GM12892 (cell line): ENCODE measurements around the gene STRBP.
A peak's percentile ranks its signal among the peaks of the same experiment; 100 is the strongest.
"Not testable (repeated sequence)": the region's sequence is repeated elsewhere in the genome, so short reads cannot be mapped to it uniquely, and the experiment has no call there.

Experiments
- DNase-seq: peaks from one replicate; pipeline ENCODE4 v3.0.0; 2011; ENCODE audit not compliant: insufficient read length
- FAIRE-seq: peaks from 2 replicates; lab custom pipeline; 2011; peaks lifted over from hg19 to GRCh38; lab: Jason Lieb, UNC
- POLR2A ChIP-seq: IDR thresholded peaks from 2 replicates; pipeline ENCODE4 v1.6.1; 2011; ENCODE audit warnings: low read depth, low read length, control low read depth
- POLR2AphosphoS5 ChIP-seq: IDR thresholded peaks from 2 replicates; pipeline ENCODE4 v1.6.1; 2011; ENCODE audit warnings: low read depth, low read length, control low read depth
- TAF1 ChIP-seq: IDR thresholded peaks from 2 replicates; pipeline ENCODE4 v1.6.1; 2011; ENCODE audit warnings: low read depth, mild to moderate bottlenecking, control low read depth, low read length, borderline replicate concordance

Gene STRBP

DNA sequence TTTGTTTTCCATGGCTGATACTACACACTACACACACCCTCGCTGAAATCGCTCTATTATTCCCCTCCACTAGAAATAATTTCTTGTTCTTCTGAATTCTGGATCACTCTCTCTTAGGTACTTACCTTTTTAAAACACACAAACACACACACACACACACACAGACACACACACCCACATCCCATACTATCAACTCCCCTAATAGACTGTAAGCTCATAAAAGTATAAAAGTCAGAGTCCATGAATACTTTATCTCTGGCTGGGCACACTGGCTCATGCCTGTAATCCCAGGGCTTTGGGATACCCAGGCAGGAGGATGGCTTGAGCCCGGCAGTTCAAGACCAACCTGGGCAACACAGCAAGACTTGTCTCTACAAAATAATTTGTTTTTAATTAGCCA lies 11.1 kb downstream of the STRBP start:
- no peak for DNase-seq

DNA sequence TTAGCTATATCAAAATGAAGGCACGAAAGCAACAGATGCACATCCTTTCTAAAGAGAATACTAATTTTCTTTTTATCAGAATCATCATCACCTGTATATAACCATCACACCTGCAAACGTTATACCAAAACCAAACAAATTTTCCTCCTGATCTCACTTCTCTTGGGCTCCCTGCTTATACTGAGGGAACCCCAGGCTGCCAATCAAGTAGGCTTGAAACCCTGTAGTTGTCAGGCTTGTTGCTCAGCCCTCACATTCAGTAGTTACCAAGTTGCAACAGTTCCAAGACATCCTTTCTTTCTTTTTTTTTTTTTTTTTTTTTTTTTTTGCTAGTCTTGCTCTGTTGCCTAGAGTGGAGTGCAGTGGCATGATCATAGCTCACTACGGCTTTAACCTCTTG lies 12.7 kb downstream of the STRBP start:
- TF ChIP-seq POLR2A (no peak), TAF1 (no peak), POLR2AphosphoS5 (no peak)
- no peak for FAIRE-seq
- DNase-seq, result no peak

More for the DNA sequence above, 11.1 kb downstream of the STRBP start:
- TF ChIP-seq POLR2A, result no peak
- TF ChIP-seq POLR2AphosphoS5, result no peak
- no peak for TF ChIP-seq TAF1
- FAIRE-seq, result no peak

DNA sequence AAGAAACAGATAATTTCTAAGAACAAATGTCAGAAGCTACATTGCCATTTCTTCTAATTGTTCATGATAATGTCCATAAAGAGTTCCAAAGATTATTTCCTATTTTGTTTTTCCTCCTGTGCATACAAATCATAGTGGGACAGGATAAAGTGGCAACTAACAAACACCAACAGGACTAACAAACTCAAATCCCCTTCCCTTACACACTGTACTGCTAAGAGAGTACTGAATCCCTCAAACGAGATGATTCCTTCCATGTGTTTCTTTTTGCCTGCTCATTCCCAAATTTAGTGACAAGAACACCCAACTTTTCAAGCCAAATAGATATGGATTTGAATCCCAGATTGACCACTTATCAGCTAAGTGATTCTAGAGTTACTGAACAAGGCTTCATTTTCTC lies 15.2 kb downstream of the STRBP start:
- no peak for FAIRE-seq
- no peak for TF ChIP-seq TAF1
- TF ChIP-seq POLR2AphosphoS5, result no peak
- TF ChIP-seq POLR2A, result no peak
- DNase-seq, result no peak

DNA sequence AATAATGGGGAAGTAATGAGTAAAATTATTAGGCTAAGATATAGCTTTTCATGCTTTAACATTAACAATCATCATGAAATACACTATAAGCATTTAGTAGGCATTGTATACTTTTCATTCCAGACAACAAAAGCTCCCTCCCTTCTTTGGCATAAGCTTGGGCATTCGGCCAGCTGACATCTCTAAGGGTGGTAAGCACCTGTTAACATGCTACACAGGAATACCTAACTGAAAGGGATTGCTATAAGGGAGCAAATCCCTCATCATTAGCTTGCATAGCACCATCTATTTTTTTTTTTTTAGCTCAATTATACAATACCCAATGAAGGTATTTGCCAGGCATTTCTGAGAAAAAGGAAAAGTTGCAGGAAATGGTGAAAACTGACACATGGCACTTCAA lies 16.6 kb downstream of the STRBP start:
- no peak for FAIRE-seq
- DNase-seq, result no peak
- no peak for TF ChIP-seq TAF1
- TF ChIP-seq POLR2AphosphoS5, result no peak
- TF ChIP-seq POLR2A, result no peak

DNA sequence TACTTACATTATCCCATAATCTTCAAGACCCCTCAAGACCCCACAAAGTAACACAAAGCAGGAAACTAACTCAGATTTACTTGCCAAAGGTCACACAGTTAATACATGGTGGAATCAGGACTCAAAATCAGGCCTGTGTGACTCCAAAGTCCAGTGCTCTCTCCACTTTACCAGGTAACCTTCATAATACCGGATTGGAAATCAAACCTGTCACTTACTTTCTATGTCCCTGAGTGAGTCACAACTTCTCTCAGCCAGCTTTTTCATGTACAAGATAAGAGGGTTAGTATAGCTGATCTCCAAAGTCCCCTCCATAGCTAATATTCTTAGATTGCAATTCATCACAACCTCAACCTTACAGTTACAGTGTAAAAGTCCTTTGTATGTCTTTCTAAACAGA lies 17.1 kb downstream of the STRBP start:
- FAIRE-seq (no peak), DNase-seq (no peak)

DNA sequence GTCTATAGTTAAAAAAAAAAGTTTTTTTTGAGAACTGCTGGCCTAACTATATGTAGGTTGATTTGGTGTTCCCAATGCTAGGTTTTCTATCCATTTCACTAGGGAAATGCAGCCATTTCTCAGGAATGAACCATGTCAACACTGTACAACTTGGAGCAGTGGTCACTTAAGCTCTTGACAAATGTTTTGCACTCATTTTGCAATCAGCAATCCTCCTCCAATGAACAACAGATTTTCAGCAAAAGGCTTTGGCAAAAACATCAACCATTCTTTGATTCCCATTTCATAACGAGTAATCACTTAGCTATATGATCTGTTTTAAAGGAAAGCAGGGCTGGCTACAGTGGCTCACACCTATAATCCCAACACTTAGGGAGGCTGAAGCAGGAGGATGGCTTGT lies 17.9 kb downstream of the STRBP start:
- DNase-seq (no peak), FAIRE-seq (no peak)
- TF ChIP-seq POLR2AphosphoS5 (no peak), TAF1 (no peak), POLR2A (no peak)

More for the DNA sequence above, 17.1 kb downstream of the STRBP start:
- no peak for TF ChIP-seq POLR2A

DNA sequence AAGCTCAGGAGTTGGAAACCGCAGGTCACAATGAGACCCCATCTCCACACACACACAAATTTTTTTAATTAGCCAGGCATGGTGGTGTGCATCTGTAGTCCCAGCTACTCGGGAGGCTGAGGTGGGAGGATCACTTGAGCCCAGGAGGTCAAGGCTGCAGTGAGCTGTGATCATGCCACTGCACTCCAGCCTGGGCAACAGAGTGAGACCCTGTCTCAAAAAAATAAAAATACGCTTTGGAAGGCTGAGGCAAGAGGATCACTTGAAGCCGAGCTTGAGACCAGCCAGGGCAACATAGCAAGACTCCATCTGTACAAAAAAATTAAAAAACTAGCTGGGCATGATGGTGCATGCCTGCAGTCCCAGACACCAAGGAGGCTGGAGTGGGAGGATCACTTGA lies 19.2 kb downstream of the STRBP start:
- not testable (repeated sequence) for DNase-seq, FAIRE-seq

DNA sequence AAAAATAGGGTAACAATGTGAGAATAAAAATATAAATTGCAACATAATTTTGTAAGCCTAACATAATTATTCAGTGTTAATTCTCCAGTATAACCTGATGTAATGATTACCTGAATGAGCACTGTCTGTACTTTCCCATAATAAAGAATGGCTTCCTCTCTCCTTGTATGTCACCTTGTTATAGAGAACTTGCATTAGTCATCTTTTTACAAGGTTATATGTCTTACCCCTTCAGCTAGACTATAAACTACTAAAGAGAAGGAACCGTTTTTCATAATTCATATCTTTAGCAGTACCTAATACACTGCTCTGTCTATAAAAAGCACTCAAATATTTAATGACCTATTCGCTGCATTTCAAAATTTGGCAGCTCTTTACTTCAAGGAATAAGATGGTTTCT lies 19.8 kb downstream of the STRBP start:
- TF ChIP-seq TAF1 (no peak), POLR2A (no peak), POLR2AphosphoS5 (no peak)

DNA sequence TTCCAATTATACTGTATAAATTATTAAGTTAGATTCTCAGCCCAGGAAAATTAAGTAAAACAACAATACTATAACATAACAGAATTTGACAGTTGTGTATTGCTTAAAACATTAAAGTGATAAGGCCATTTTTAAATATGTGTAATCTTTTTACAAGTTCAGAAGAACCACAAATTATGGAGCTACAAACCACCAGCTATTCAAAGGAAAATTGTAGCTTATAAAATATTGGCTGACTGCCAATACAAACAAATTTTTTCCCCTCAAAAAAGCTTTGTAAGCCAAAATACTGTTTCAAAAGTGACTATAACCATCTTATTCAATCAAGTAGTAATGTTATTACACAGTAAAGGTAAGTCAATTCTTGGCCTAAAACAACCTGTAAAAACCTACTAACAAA lies 21.9 kb downstream of the STRBP start:
- FAIRE-seq (no peak), DNase-seq (no peak)
- TF ChIP-seq POLR2AphosphoS5 (no peak), POLR2A (no peak), TAF1 (no peak)

More for the DNA sequence above, 19.8 kb downstream of the STRBP start:
- FAIRE-seq (no peak), DNase-seq (no peak)

DNA sequence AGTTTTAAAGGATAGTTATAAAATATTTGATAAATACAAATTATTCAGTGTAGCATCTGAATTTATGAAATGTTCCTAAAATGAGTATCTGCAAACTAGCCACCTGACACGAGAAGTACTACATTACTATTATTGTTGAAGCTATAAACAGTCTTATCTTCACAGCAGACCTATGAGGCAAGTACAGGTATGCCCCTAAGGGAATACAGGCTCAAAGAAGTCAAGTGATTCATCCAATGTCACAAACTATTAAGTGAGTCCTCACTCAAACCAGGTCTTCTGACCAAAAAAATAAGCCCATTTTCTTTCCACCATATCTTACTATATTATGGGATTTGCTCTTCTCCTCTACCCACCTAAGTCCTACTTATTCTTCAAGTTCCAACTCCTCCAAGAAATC lies 28.7 kb downstream of the STRBP start:
- FAIRE-seq, result no peak
- DNase-seq, result no peak
- TF ChIP-seq POLR2AphosphoS5 (no peak), POLR2A (no peak), TAF1 (no peak)

DNA sequence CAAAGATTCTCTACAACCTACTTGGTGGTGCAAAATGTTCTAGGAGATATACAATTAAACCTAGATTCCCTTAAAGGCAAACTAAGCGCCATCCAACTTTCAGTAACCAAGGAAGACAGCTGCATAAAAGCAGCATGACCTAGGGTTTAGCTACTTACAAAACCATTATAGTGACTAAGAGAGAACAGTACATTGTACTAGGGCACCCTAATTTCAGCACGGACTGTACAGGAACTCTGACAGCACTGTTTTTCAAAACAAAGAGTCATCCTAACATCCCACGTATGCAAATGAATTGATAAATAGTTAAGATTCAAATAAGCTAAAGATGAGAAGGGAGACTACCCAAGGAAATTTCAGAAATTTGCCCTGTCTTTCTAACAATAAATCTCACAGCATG lies 30.0 kb downstream of the STRBP start:
- DNase-seq (peak; percentile 11), FAIRE-seq (peak; percentile 30)
- TF ChIP-seq TAF1, result no peak
- TF ChIP-seq POLR2A, result no peak
- no peak for TF ChIP-seq POLR2AphosphoS5

DNA sequence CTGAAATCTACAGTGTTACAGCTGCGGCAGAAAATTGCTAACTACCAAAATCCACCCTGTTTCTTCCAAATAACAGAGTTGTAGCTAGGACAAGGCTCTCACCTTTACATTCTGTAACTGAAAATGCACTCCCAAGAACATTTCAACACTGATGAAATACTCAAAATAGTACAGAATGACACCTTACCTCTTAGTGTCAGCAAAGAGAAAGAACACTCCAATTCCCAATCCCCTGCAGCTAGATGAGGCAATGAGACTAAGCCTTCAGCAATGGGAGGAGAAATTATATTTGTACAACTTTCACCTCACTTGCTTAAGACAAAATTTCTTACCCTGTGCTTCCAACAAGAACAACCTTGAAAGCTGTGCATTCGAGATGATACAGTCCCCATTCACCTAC lies 31.2 kb downstream of the STRBP start:
- FAIRE-seq (no peak), DNase-seq (no peak)
- TF ChIP-seq POLR2AphosphoS5 (no peak), POLR2A (no peak)

DNA sequence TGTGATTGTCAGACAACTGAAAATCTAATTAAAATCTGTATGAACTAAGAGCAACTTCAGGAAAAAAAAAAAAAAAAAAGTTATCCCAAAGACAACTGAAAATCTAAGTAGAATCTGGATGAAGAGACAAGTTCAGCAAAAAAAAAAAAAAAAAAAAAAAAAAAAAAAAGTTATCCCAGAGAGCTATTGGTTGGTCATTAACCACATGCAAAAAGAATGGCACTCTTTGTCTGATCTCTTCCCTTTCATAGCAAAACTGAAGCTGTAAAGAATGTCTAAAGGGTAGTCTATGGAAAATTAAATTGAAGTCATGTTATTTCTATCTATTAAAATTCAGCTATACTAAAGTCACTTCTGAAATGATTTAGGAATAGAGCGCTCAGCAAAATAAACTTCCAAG lies 32.9 kb downstream of the STRBP start:
- DNase-seq (no peak), FAIRE-seq (no peak)
- TF ChIP-seq POLR2A (no peak), POLR2AphosphoS5 (no peak), TAF1 (no peak)

DNA sequence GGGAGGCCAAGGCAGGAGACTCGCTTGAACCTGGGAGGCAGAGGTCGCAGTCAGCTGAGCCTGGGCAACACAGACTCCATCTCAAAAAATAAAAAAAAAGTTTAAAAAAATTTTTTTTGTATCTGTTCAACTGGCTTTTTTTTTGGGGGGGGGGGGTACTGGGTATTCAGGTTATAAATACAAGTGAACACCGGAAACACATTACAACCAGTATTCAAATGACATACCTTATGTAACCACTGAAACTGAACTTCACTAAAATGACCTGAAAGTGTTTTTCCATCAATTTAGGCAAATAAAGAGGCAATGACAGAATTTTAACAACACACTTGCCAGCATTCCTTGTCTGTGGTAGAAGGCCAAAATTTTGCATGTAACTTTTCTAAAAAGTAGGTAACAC lies 33.5 kb downstream of the STRBP start:
- FAIRE-seq (peak; percentile 65), DNase-seq (no peak)
- TF ChIP-seq POLR2A (no peak), POLR2AphosphoS5 (no peak), TAF1 (no peak)
